Measurements from ENCODE around the gene MAP7D1. TPM values are rescaled to one million over a fixed set of nuclear protein-coding genes. Genes with fewer than 3 reads are reported as not detected.

Gene MAP7D1
- total and polyA plus RNA-seq, 2 experiments from 2014 or later: 35.8 to 224 TPM

DNA sequence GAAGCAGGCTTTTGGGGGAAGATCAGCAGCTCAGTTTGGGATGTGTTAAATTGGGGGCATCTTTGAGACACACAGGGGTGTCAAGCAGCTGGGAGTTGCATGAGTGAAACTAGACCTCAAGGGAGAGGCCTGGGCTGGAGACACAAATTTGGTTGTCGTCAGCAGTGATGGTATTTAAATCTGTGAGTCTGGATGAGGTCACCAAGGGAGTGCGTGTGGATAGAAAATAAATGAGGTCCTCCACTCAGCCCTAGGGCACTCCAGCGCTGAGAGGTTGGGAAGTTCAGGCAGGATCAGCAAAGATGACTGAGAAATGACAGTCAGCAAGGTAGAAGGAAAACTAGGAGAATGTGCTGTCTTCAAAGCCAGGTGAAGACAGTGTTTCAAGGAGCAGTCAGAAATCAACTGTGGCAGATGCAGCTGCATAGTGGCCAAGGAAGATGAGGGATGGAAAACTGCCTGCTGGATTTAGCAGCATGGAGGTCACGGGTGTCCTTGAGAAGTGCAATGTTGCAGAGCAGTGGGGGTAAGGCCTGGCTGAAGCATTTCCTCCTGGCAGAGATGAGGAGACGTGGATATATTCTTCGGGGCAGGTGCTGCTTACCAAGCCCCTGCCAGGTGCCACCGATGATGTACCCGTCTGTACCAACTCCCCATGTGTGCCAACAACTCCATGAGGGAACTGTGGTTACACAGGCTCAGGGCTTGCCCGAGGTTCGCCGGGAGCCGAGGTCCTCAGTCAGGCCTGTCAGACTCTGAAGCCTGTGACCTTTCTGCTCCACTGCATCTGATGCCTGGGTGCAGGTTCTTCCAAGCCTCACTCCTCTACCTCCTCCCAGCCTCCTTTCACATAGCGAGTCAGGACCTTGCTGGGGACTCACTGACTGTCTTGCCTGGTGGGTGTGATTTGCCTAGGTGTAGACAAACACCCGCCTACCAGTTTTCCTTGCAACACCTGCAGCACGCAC is 11.3 kb downstream of the MAP7D1 start:
- TF ChIP-seq EZH2 (IDR thresholded peaks at IDR 0.05; ENCODE audit: insufficient read depth, poor library complexity, severe bottlenecking) (no peak), EZH2phosphoT487 (IDR thresholded peaks at IDR 0.05; ENCODE audit: insufficient read depth, low read depth) (no peak)
- Histone ChIP-seq H3K4me1 (ENCODE audit: insufficient read depth) (peaks cover 56% of the 10 kb centered on the region), H3F3A (ENCODE audit: insufficient read depth) (peaks cover 55% of the 10 kb centered on the region), H3K9ac (peak overlapping the region; percentile 75), H4K20me1 (ENCODE audit: insufficient read depth) (peaks cover 14% of the 10 kb centered on the region; the same call in 1 of the 2 replicates), H3K4me3 (no peak overlapping the region), H3K4me2 (ENCODE audit: unreplicated experiment) (peak overlapping the region; percentile 50), H3K9me3 (ENCODE audit: low read depth) (no peaks in the 10 kb centered on the region), H3K27me3 (replicated peaks; ENCODE audit: insufficient read depth) (no peaks in the 10 kb centered on the region), H3K79me2 (ENCODE audit: insufficient read depth) (peaks cover 100% of the 10 kb centered on the region), H2AFZ (no peak overlapping the region), H3K36me3 (ENCODE audit: low read depth) (peaks cover 16% of the 10 kb centered on the region), H3K9me2 (ENCODE audit: insufficient read depth) (no peaks in the 10 kb centered on the region), H3K27ac (peak overlapping the region; percentile 95)
- in situ Hi-C loops (cut with MboI): no loop called here
- whole genome bisulfite sequencing, 2 experiments (ENCODE audit: low coverage in 1 of 2, low lambda C conversion rate in 2 of 2, missing lambda C conversion rate in 2 of 2): 60 to 70% methylated on average over 12 to 15 of the region's 15 CpGs
- DNase-seq: peak; percentile 95

- TF ChIP-seq EZH2phosphoT487 (IDR thresholded peaks at IDR 0.05; ENCODE audit: insufficient read depth, low read depth) (no peak), EZH2 (IDR thresholded peaks at IDR 0.05; ENCODE audit: insufficient read depth, poor library complexity, severe bottlenecking) (no peak)
- peaks cover 24% of the 10 kb centered on the region for H3K36me3 ChIP-seq (ENCODE audit: low read depth)
- peak overlapping the region; percentile 95 for H3K27ac ChIP-seq
- no peak overlapping the region for H3K4me3 ChIP-seq
- no peak overlapping the region for H2AFZ ChIP-seq
- H3K9me3 ChIP-seq (ENCODE audit: low read depth): no peaks in the 10 kb centered on the region
- peaks cover 100% of the 10 kb centered on the region for H3K79me2 ChIP-seq (ENCODE audit: insufficient read depth)
- peaks cover 14% of the 10 kb centered on the region; the same call in 1 of the 2 replicates for H4K20me1 ChIP-seq (ENCODE audit: insufficient read depth)
- no peak for DNase-seq
- H3K4me1 ChIP-seq (ENCODE audit: insufficient read depth): peaks cover 55% of the 10 kb centered on the region
- H3K9ac ChIP-seq: 0 out of 2 replicates have a peak overlapping the region, but pooled peaks have one; percentile 6
- 83 to 84% methylated on average over 3 of the region's 3 CpGs for WGBS, 2 experiments (ENCODE audit: low coverage in 1 of 2, low lambda C conversion rate in 2 of 2, missing lambda C conversion rate in 2 of 2)
- no peak overlapping the region for H3K4me2 ChIP-seq (ENCODE audit: unreplicated experiment)
- no peaks in the 10 kb centered on the region for H3K27me3 ChIP-seq (replicated peaks; ENCODE audit: insufficient read depth)
- peaks cover 53% of the 10 kb centered on the region for H3F3A ChIP-seq (ENCODE audit: insufficient read depth)
- no peaks in the 10 kb centered on the region for H3K9me2 ChIP-seq (ENCODE audit: insufficient read depth)
- in situ Hi-C loops (cut with MboI): no loop called here
These were observed 12.6 kb downstream of the MAP7D1 start for GRCh38 chr1:36168514-36168913.

DNA sequence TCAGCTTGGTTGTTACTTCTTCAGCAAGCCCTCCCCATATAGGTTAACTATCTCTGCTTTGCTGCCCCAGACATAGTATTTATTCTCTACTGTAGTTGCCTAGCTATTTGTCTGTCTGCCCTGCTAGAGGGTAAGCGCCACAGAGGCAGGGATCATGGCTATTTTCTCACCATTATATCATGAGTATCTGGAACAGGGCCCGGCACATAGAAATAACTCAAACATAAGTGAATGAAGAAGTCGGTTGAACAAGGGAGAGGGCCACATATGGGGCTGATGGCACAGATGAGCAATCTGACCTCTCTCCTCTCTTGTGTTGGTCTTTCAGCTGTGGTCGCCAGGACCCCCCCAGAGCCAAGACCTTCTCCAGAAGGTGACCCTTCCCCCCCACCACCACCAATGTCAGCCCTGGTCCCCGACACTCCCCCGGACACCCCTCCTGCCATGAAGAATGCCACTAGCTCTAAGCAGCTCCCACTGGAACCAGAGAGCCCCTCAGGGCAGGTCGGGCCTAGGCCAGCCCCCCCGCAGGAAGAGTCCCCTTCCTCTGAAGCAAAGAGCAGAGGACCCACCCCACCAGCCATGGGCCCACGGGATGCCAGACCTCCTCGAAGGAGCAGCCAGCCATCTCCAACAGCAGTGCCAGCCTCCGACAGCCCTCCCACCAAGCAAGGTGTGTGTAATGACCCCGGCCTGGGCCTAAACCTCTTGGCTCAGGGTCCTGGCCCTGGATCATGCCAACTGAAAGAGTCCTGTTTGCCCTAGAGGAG is 14.9 kb downstream of the MAP7D1 start:
- Histone ChIP-seq H3K79me2 (ENCODE audit: insufficient read depth) (peaks cover 99% of the 10 kb centered on the region), H3K27me3 (replicated peaks; ENCODE audit: insufficient read depth) (no peaks in the 10 kb centered on the region), H3K36me3 (ENCODE audit: low read depth) (peaks cover 33% of the 10 kb centered on the region), H3K9me3 (ENCODE audit: low read depth) (no peaks in the 10 kb centered on the region), H2AFZ (no peak overlapping the region), H3K4me2 (ENCODE audit: unreplicated experiment) (no peak overlapping the region), H3K4me1 (ENCODE audit: insufficient read depth) (peaks cover 47% of the 10 kb centered on the region), H3K9me2 (ENCODE audit: insufficient read depth) (no peaks in the 10 kb centered on the region), H3K27ac (peak overlapping the region; percentile 95; the same call in 1 of the 2 replicates), H4K20me1 (ENCODE audit: insufficient read depth) (0 out of 2 replicates have a peak, but pooled peaks cover 5% of the 10 kb centered on the region), H3K9ac (peak overlapping the region; percentile 3; the same call in 1 of the 2 replicates), H3K4me3 (no peak overlapping the region), H3F3A (ENCODE audit: insufficient read depth) (peaks cover 35% of the 10 kb centered on the region)
- TF ChIP-seq EZH2 (IDR thresholded peaks at IDR 0.05; ENCODE audit: insufficient read depth, poor library complexity, severe bottlenecking) (no peak), EZH2phosphoT487 (IDR thresholded peaks at IDR 0.05; ENCODE audit: insufficient read depth, low read depth) (no peak)
- in situ Hi-C loops (cut with MboI): no loop called here
- whole genome bisulfite sequencing, 2 experiments (ENCODE audit: low coverage in 1 of 2, low lambda C conversion rate in 2 of 2, missing lambda C conversion rate in 2 of 2): 86 to 88% methylated on average over 11 to 12 of the region's 12 CpGs
- DNase-seq: no peak

All from GM23248 (cell line).